K562 (cell line): Measurements from ENCODE around the gene CSAD. TPM values are rescaled to one million over a fixed set of nuclear protein-coding genes. Genes with fewer than 3 reads are reported as not detected.

ENCODE experiments used
- ATAC-seq: fragments of 200-7000 bp; cut with Tn5 transposase; 3 replicates; pipeline ENCODE4 v1.9.1; 2020; ENCODE audit warnings: moderate library complexity
- BruUV-seq: library from RNA; stranded (reverse); fragments of 400-500 nt; replicated peaks from 2 replicates; lab custom pipeline; 2021; lab: Mats Ljungman, UMichigan
- CTCF ChIA-PET: fragments of 300-600 bp; formaldehyde crosslinking; extraction: SDS; loops from one replicate; lab custom pipeline; 2021; ENCODE audit warnings: low intra/inter-chr PET ratio; lab: Yijun Ruan, JAX
- POLR2A ChIA-PET: fragments of 300-600, 350-650 bp; sonication (Branson Sonifier 250); formaldehyde crosslinking; extraction: SDS; loops from one replicate; lab custom pipeline; 2021; ENCODE audit warnings: antibody characterized with exemption, inconsistent platforms; lab: Yijun Ruan, JAX
- DNase-seq, 4 experiments: peaks; one replicate each; pipeline versions ENCODE4 v3.0.0 to v3.0.0-alpha.2; 2011 to 2018; ENCODE audit warnings: low spot score in 3 of 4, mixed read lengths in 3 of 4; ENCODE audit errors: extremely low read depth in 1 of 4
- FAIRE-seq: peaks from 2 replicates; lab custom pipeline; 2011; peaks lifted over from hg19 to GRCh38; lab: Jason Lieb, UNC
- H2AFZ ChIP-seq: 2 replicates; pipeline ENCODE4 v1.6.0; 2011; ENCODE audit warnings: low read depth, low read length, control low read depth, inconsistent platforms
- H3K27ac ChIP-seq: fragments of 200-600 bp; 3 replicates; pipeline ENCODE4 v1.8.0; 2011; ENCODE audit warnings: low read depth, mild to moderate bottlenecking, control low read depth, inconsistent platforms, low read length, moderate library complexity, mixed read lengths; ENCODE audit errors: extremely low read depth
- H3K27me3 ChIP-seq, 2 experiments: fragments of 300-600 bp in 1 of 2; 2 replicates in 1 of 2; 3 replicates in 1 of 2; pipeline versions ENCODE4 v1.6.0 to v1.8.0; 2011; ENCODE audit warnings: inconsistent platforms in 2 of 2, low read length in 2 of 2, mild to moderate bottlenecking in 1 of 2, mixed read lengths in 1 of 2, moderate library complexity in 1 of 2; ENCODE audit not compliant: control insufficient read depth in 2 of 2, insufficient read depth in 2 of 2
- H3K36me3 ChIP-seq: fragments of 300-600 bp; 3 replicates; pipeline ENCODE4 v1.8.0; 2011; ENCODE audit warnings: mild to moderate bottlenecking, low read length, inconsistent platforms; ENCODE audit not compliant: control insufficient read depth, insufficient read depth
- H3K4me1 ChIP-seq, 2 experiments: fragments of 200-600 bp in 1 of 2; replicated peaks in 1 of 2; 2 replicates in 1 of 2; 3 replicates in 1 of 2; pipeline versions ENCODE4 v1.5.1 to v1.8.0; 2011; ENCODE audit warnings: inconsistent platforms in 2 of 2, low read length in 2 of 2, mild to moderate bottlenecking in 1 of 2, mixed read lengths in 1 of 2, moderate library complexity in 1 of 2; ENCODE audit not compliant: control insufficient read depth in 2 of 2, insufficient read depth in 2 of 2
- H3K4me2 ChIP-seq: 2 replicates; pipeline ENCODE4 v1.6.1; 2011; ENCODE audit warnings: low read length, control low read depth, inconsistent platforms, mixed read lengths; ENCODE audit not compliant: insufficient read depth
- H3K4me3 ChIP-seq: fragments of 200-600 bp; sonication (generic), shearing (Covaris generic); 2 replicates; pipeline ENCODE4 v1.5.1; 2016; ENCODE audit warnings: control low read depth, inconsistent platforms
- H3K79me2 ChIP-seq: fragments of 200-600 bp; 3 replicates; pipeline ENCODE4 v1.8.0; 2011; ENCODE audit warnings: low read length, inconsistent platforms; ENCODE audit not compliant: control insufficient read depth, insufficient read depth
- H3K9ac ChIP-seq, 2 experiments: 2 replicates each; pipeline versions ENCODE4 v1.6.0 to v1.6.1; 2011; ENCODE audit warnings: low read depth in 2 of 2, low read length in 2 of 2, control low read depth in 1 of 2, inconsistent platforms in 1 of 2, mild to moderate bottlenecking in 1 of 2, mixed read lengths in 1 of 2; ENCODE audit not compliant: insufficient read depth in 1 of 2
- H3K9me1 ChIP-seq: one replicate; pipeline ENCODE4 v1.6.0; 2011; ENCODE audit warnings: inconsistent platforms, mild to moderate bottlenecking, low read length, moderate library complexity; ENCODE audit not compliant: control insufficient read depth, insufficient read depth
- H3K9me3 ChIP-seq: replicated peaks from 2 replicates; pipeline ENCODE4 v1.5.1; 2011; ENCODE audit warnings: low read depth, low read length, inconsistent platforms; ENCODE audit not compliant: control insufficient read depth, insufficient read depth
- H4K20me1 ChIP-seq: replicated peaks from 2 replicates; pipeline ENCODE4 v1.6.1; 2011; ENCODE audit warnings: low read length, inconsistent platforms, mixed read lengths; ENCODE audit not compliant: control insufficient read depth, insufficient read depth
- ATF1 ChIP-seq, 2 experiments: fragments of 450-650 bp in 1 of 2; IDR thresholded peaks; 2 replicates each; pipeline ENCODE4 v1.6.1; 2016; ENCODE audit warnings: missing compliant biosample characterization in 1 of 2, missing genetic modification characterization in 1 of 2
- CREB5 ChIP-seq: fragments of 250-450 bp; sonication (Bioruptor Pico); IDR thresholded peaks from 2 replicates; pipeline ENCODE4 v1.5.0; 2020; ENCODE audit warnings: mild to moderate bottlenecking
- DACH1 ChIP-seq: fragments of 450-650 bp; IDR thresholded peaks from 2 replicates; pipeline ENCODE4 v1.6.1; 2018; ENCODE audit not compliant: partially characterized antibody
- KDM1A ChIP-seq, 2 experiments: fragments of 450-650 bp; IDR thresholded peaks; 2 replicates each; pipeline ENCODE4 v1.6.1; 2016; ENCODE audit warnings: mild to moderate bottlenecking in 2 of 2
- MAFG ChIP-seq: fragments of 450-650 bp; conservative IDR thresholded peaks from 2 replicates; pipeline ENCODE4 v1.6.1; 2016; ENCODE audit warnings: missing genetic modification characterization, missing compliant biosample characterization
- NFE2 ChIP-seq: IDR thresholded peaks from 2 replicates; pipeline ENCODE4 v1.6.1; 2014; ENCODE audit warnings: antibody characterized with exemption, low read depth
- PREB ChIP-seq: sonication (generic); formaldehyde crosslinking; IDR thresholded peaks from 2 replicates; pipeline ENCODE4 v1.8.1; 2023; ENCODE audit warnings: mild to moderate bottlenecking, missing genetic modification reagents
- ZBTB2 ChIP-seq: fragments of 450-650 bp; IDR thresholded peaks from 2 replicates; pipeline ENCODE4 v1.6.1; 2016; ENCODE audit warnings: antibody characterized with exemption
- ZEB2 ChIP-seq: fragments of 450-650 bp; IDR thresholded peaks from 2 replicates; pipeline ENCODE4 v1.6.1; 2016
- WGBS: fragments of 100-300 bp; shearing (Covaris generic); methylation state at CpG from one replicate; pipeline ENCODE4 v1.1.6; 2016; ENCODE audit warnings: low coverage, mixed read lengths; ENCODE audit not compliant: insufficient coverage; ENCODE audit errors: missing lambda C conversion rate; 5-methylcytosine and 5-hydroxymethylcytosine counted together
- in situ Hi-C: fragments of 300-500 bp; cut with MboI; formaldehyde crosslinking; loops from 4 replicates; pipeline ENCODE4 v1.15.0; 2018; ENCODE audit warnings: inconsistent platforms, mixed read lengths
- intact Hi-C: fragments of 100-400 bp; cut with micrococcal nuclease; formaldehyde crosslinking; loops from 2 replicates; pipeline ENCODE4 v1.14.2; 2022
- polyA plus RNA-seq, 8 experiments: library from polyadenylated mRNA; depleted of rRNA in 4 of 8; stranded (reverse) in 5 of 8; unstranded in 3 of 8; fragments of >200 nt; fragmentation: Nextera tagmentation in 2 of 8; fragmentation: Illumina TruSeq in 1 of 8; extraction: Ambion mirVana in 2 of 8; extraction: Trizol in 1 of 8; gene quantifications; 2 replicates each; pipeline versions ENCODE4 v1.2.1 to v1.2.3, GENCODE V29; 2011 to 2014; ENCODE audit warnings: inconsistent platforms in 1 of 8, missing spikeins in 1 of 8
- total RNA-seq, 7 experiments: library from RNA; depleted of rRNA in 6 of 7; stranded (reverse); fragments of >200 nt in 6 of 7; fragmentation: Illumina TruSeq in 2 of 7; extraction: Trizol in 2 of 7; gene quantifications; 2 replicates each; pipeline versions ENCODE4 v1.2.1 to v1.2.3, GENCODE V29; 2011 to 2021; ENCODE audit warnings: low replicate concordance in 1 of 7
- TF ChIP-seq, protein P1 (sequence below): sonication (generic); formaldehyde crosslinking; IDR thresholded peaks from 2 replicates; pipeline ENCODE4 v1.8.0; 2023; ENCODE audit warnings: mild to moderate bottlenecking, missing genetic modification reagents
- TF ChIP-seq, protein P2 (sequence below): fragments of 450-650 bp; IDR thresholded peaks from 2 replicates; pipeline ENCODE4 v1.6.1; 2018; ENCODE audit warnings: mild to moderate bottlenecking, low read depth; ENCODE audit not compliant: partially characterized antibody

Gene CSAD
- total and polyA plus RNA-seq, 9 of the 15 experiments (the other 6 are each of a cell fraction or from before 2014, with no cell fraction given) = 1.8 to 19.6 (median 8.1) TPM

DNA sequence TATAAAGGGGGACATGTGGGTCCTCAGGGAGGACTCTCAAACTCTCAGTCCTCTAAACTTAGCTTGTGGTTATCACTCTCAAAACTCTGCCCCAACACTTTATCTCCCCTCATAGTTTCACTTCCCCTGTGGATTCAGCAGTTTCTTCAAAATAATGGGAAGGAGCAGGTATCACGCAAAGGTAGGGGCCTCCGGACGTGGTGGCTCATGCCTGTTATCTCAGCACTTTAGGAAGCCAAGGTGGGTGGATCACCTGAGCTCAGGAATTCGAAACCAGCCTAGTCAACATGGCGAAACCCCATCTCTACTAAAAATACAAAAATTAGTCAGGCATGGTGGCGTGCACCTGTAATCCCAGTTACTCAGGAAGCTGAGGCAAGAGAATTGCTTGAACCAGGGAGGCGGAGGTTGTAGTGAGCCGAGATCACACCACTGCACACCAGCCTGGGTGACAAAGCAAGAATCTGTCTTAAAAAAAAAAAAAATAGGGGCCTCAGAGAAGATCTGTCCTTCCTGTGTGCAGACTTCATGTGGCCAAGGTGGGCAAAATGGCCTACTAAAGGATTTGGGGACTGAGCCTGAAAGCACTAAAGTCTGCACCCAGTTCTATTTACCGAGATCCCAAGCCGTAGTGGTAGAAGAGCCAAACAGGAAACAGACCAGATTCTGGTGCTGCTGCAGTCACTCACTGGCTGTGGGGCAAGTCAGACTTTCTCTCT lies 19.9 kb upstream of the CSAD start:
- no peaks in the 10 kb centered on the region for H3K27me3 ChIP-seq
- FAIRE-seq (peak; percentile 29), ATAC-seq (peak; percentile 69), DNase-seq (peak in 1 of 4 experiments; percentile 50)
- WGBS = 22% methylated on average over 10 of the region's 10 CpGs
- H3K4me2 ChIP-seq = peak overlapping the region; percentile 47
- intact Hi-C loops (no loop called here), in situ Hi-C loops (loop anchor here (10.0 kb wide), 1 partner anchor 136 kb away; no protein-coding TSS in a partner anchor)
- no TSS peak for BruUV-seq
- peak overlapping the region; percentile 38 to 74; a peak in 3 of 4 replicates for H3K9ac ChIP-seq
- H3K79me2 ChIP-seq = no peaks in the 10 kb centered on the region
- no peak overlapping the region for H3K4me3 ChIP-seq
- H2AFZ ChIP-seq = peak overlapping the region; percentile 66
- peak overlapping the region; percentile 60 for H3K27ac ChIP-seq
- ChIA-PET CTCF (interaction anchor here (0.6 kb wide), 1 partner anchor 168 kb away, joined by 3 read pairs; no protein-coding TSS in a partner anchor), POLR2A (interaction anchor here (0.6 to 3.1 kb wide), 5 partner anchors 8 to 393 kb away, joined by 3 to 11 read pairs (median 5); no protein-coding TSS in a partner anchor)
- no peaks in the 10 kb centered on the region for H3K36me3 ChIP-seq
- H3K9me1 ChIP-seq = no peaks in the 10 kb centered on the region
- H3K4me1 ChIP-seq = peaks cover 28 to 31% of the 10 kb centered on the region in 2 experiments; a peak in 4 of 5 replicates
- no peaks in the 10 kb centered on the region for H3K9me3 ChIP-seq
- no peaks in the 10 kb centered on the region for H4K20me1 ChIP-seq
- TF ChIP-seq ZEB2 (peak; percentile 80; the same call in 1 of the 2 replicates), NFE2 (peak; percentile 51), CREB5 (CRISPR knock-in tag) (no peak), ATF1 (CRISPR knock-in tag; IDR thresholded peaks at IDR 0.05) (no peak), ATF1 (tag; IDR thresholded peaks at IDR 0.05) (no peak), KDM1A (IDR thresholded peaks at IDR 0.05) (no peak), ZBTB2 (no peak), PREB (CRISPR knock-in tag) (0 out of 2 replicates have a peak, but pooled peaks have one; percentile 49), DACH1 (no peak), MAFG (peak; percentile 30)
- TF ChIP-seq, protein P1, sequence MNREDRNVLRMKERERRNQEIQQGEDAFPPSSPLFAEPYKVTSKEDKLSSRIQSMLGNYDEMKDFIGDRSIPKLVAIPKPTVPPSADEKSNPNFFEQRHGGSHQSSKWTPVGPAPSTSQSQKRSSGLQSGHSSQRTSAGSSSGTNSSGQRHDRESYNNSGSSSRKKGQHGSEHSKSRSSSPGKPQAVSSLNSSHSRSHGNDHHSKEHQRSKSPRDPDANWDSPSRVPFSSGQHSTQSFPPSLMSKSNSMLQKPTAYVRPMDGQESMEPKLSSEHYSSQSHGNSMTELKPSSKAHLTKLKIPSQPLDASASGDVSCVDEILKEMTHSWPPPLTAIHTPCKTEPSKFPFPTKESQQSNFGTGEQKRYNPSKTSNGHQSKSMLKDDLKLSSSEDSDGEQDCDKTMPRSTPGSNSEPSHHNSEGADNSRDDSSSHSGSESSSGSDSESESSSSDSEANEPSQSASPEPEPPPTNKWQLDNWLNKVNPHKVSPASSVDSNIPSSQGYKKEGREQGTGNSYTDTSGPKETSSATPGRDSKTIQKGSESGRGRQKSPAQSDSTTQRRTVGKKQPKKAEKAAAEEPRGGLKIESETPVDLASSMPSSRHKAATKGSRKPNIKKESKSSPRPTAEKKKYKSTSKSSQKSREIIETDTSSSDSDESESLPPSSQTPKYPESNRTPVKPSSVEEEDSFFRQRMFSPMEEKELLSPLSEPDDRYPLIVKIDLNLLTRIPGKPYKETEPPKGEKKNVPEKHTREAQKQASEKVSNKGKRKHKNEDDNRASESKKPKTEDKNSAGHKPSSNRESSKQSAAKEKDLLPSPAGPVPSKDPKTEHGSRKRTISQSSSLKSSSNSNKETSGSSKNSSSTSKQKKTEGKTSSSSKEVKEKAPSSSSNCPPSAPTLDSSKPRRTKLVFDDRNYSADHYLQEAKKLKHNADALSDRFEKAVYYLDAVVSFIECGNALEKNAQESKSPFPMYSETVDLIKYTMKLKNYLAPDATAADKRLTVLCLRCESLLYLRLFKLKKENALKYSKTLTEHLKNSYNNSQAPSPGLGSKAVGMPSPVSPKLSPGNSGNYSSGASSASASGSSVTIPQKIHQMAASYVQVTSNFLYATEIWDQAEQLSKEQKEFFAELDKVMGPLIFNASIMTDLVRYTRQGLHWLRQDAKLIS (CRISPR knock-in tag) = 0 out of 2 replicates have a peak, but pooled peaks have one; percentile 53
- TF ChIP-seq, protein P2, sequence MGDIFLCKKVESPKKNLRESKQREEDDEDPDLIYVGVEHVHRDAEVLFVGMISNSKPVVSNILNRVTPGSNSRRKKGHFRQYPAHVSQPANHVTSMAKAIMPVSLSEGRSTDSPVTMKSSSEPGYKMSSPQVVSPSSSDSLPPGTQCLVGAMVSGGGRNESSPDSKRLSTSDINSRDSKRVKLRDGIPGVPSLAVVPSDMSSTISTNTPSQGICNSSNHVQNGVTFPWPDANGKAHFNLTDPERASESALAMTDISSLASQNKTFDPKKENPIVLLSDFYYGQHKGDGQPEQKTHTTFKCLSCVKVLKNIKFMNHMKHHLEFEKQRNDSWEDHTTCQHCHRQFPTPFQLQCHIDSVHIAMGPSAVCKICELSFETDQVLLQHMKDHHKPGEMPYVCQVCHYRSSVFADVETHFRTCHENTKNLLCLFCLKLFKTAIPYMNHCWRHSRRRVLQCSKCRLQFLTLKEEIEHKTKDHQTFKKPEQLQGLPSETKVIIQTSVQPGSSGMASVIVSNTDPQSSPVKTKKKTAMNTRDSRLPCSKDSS = no peak
